ENCODE measurements around the gene KCNQ4. TPM values are rescaled to one million over a fixed set of nuclear protein-coding genes. Genes with fewer than 3 reads are reported as not detected.

Gene KCNQ4
- total RNA-seq, 1 experiment from 2014 or later: 0.05 TPM

DNA sequence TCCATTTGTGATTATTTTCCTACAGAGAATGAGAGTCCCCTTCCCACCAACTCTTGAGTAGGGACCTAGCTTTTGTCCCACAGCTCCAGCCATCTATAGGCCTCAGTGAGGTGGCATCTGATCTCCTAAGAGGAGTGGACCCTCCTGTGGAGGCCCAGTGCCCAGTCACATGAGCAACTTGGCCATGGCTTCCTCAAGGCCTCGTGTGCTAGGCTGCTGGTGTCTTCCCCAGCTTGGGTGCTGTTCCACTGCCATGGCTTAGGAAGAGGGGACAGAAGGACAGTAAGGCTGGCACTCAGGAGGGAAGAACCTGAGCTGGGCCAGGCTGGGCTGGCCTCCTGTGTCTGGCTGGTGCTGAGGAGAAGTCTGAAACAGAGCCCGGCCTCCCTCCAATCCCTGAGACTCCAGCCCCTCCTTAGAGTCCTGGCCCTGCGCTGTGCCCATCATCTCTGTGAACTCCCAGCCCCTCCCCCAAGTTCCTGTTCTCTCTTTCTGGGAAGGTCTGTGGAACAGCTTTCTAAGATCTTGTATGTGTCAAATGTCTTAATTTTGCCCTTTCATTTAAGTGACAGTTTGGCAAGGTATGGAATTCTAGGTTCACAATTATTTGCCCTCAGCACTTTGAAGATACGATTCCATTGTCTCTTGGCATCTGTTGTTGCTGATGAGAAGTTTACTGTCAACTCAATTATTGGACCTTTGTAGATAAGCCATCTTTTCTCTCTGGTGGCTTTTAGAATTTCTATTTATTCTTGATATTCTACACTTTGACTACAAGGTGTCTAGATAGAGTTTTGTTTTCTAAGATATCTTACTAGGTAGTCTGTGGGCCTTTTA is 7.1 kb upstream of the KCNQ4 start:
- Histone ChIP-seq H3K9me3 (replicated peaks) (no peaks in the 10 kb centered on the region; the same call in 1 of the 2 replicates), H3K27me3 (replicated peaks) (no peaks in the 10 kb centered on the region), H3K36me3 (peaks cover 4% of the 10 kb centered on the region; the same call in 1 of the 2 replicates), H3K4me3 (no peak overlapping the region), H3K27ac (no peak overlapping the region), H3K4me1 (replicated peaks) (0 out of 2 replicates have a peak, but pooled peaks cover 3% of the 10 kb centered on the region)
- no peak for DNase-seq (ENCODE audit: low read depth in 1 of 2, low spot score in 2 of 2)

DNA sequence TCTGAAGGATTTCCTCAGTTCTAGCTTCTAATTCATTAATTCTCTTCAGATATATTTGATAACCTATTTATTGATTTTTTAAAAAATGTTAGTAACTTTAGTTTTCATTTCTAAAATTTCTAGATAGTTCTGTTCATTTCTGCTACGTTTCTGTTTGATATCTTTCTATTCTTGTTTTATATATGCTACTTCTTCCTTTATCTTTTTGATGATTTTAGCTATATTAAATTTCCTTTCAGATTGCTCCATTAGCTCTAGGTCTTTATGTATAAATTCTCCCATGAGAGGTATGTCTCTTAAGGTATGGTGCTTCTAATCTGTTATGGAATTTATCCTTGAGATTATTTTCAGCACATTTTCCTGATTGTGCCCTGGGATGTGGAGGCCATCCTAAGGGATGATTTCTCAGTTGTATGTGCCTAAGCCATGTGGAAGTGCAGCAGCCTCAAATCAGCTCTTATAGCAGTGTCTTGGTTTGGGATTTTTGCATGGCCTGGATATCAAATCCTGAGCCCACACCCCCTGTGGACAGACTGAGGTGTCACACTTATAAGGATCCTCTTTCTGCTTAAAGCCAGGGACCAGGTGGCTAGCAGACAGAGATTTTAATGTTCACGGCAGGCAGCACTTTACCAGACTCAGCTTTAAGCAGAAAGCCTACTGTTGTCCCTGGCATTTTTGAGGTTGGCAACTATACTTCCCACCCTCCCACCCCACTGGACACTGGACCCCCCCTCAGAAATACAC is 6.2 kb upstream of the KCNQ4 start:
- Histone ChIP-seq H3K4me3 (no peak overlapping the region), H3K36me3 (no peaks in the 10 kb centered on the region)

DNA sequence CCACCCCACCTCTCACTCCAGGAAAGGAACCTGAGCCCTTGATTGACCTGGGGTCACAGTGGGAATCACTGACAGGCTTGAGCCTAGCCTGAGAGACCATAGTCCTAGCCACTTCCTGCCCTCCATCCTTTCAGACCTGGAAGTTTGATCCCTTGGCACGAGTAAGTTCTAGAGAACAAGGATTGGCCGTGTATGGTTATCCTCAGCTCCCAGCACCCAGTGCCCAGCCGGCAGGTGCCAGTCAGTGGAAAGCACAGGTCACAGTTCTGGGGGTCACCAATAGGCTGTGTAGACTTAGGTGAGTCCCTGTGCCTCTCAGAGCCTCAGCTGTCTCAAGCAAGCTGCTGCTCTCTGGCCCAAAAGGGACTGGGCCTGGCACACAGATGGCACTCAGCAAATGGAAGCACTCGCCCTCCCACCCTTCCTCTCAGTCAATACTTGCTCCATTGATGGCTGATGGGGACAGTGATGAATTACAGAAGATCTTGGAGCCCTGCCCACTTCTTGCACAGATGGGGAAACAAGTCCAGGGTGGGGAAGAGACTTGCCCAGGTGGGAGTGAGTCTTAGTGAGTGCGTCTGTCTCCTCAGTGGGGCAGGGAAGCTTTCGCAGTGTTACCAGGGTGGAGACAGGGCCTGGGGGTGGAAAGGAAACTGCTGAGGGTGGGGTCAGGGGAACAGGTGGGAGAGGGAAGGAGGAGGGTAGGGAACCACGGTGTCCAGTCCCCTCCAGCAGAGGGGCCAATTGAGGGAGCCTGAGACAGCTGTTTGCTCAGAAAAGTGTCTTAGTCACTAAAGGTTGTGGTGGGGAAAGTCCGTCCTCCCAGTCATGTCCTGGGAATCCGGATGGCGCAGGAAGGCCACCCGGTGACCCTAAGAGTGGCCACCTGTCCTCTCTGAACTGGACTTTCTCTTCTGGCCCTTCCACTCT is 2.6 kb upstream of the KCNQ4 start:
- H3K4me3 ChIP-seq: no peak overlapping the region
- H3K9me3 ChIP-seq (replicated peaks): no peaks in the 10 kb centered on the region
- no peak overlapping the region for H3K27ac ChIP-seq
- no peaks in the 10 kb centered on the region for H3K36me3 ChIP-seq
- H3K4me1 ChIP-seq (replicated peaks): peaks cover 10% of the 10 kb centered on the region
- no peak for DNase-seq (ENCODE audit: low read depth in 1 of 2, low spot score in 2 of 2)
- H3K27me3 ChIP-seq (replicated peaks): peaks cover 26% of the 10 kb centered on the region

More for the DNA sequence above, 6.2 kb upstream of the KCNQ4 start:
- peaks cover 6% of the 10 kb centered on the region; the same call in 1 of the 2 replicates for H3K27me3 ChIP-seq (replicated peaks)
- H3K27ac ChIP-seq: no peak overlapping the region
- H3K9me3 ChIP-seq (replicated peaks): no peaks in the 10 kb centered on the region; the same call in 1 of the 2 replicates
- 0 out of 2 replicates have a peak, but pooled peaks cover 3% of the 10 kb centered on the region for H3K4me1 ChIP-seq (replicated peaks)
- no peak for DNase-seq (ENCODE audit: low read depth in 1 of 2, low spot score in 2 of 2)

DNA sequence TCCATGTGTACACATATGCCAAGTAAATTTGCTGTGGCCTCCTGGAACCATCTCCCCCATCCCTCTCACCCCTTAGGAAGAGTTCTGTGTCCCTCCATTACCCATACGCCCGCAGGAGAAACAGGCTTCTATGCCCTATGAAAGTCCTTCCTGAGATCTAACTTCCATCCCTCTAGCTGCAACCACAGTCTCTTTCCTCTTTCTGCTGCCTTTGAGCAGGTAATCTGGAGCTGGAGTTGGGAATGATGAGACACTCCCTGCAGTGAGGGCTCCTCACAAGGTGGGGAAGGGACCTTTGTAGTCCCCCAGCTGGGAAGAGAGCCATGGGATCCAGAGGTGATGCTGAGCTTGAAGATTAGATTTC is 2.0 kb upstream of the KCNQ4 start:
- H3K27ac ChIP-seq: no peak overlapping the region
- no peaks in the 10 kb centered on the region for H3K36me3 ChIP-seq
- no peak for DNase-seq (ENCODE audit: low read depth in 1 of 2, low spot score in 2 of 2)
- peaks cover 26% of the 10 kb centered on the region for H3K27me3 ChIP-seq (replicated peaks)
- no peak overlapping the region for H3K4me3 ChIP-seq
- H3K9me3 ChIP-seq (replicated peaks): no peaks in the 10 kb centered on the region
- peaks cover 10% of the 10 kb centered on the region for H3K4me1 ChIP-seq (replicated peaks)

DNA sequence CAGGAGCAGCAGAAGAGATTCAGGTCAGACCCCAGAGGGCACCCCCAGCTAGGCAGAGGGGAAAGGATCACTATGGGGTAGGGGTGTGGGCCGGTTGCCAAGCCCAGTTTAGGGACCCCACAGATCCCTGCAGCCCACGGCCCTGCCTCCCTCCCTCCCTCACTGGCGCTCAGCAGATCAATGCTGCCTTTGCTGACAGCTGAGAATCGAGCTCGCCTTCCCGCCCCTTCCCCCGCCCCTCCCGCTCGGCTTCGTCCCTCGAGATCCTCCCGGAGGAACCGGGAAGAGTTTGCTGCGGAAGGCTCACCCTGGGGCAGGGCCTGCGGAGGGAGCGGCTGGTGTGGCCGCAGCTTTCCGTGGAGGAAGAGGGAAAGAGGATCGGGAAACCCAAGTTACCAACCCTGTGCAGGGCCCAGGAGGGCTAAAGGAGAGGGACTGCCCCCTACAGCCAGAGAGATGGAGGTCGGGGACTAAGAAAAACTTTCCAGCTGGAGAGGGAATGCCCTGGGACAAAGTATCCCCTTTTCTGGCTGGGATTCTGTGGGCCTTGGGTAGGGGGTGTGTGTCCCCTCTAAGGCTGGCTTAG is 1.1 kb upstream of the KCNQ4 start:
- no peak for DNase-seq (ENCODE audit: low read depth in 1 of 2, low spot score in 2 of 2)
- no peaks in the 10 kb centered on the region for H3K36me3 ChIP-seq
- no peaks in the 10 kb centered on the region for H3K9me3 ChIP-seq (replicated peaks)
- peaks cover 26% of the 10 kb centered on the region for H3K27me3 ChIP-seq (replicated peaks)
- peaks cover 10% of the 10 kb centered on the region for H3K4me1 ChIP-seq (replicated peaks)
- H3K4me3 ChIP-seq: no peak overlapping the region
- H3K27ac ChIP-seq: no peak overlapping the region

DNA sequence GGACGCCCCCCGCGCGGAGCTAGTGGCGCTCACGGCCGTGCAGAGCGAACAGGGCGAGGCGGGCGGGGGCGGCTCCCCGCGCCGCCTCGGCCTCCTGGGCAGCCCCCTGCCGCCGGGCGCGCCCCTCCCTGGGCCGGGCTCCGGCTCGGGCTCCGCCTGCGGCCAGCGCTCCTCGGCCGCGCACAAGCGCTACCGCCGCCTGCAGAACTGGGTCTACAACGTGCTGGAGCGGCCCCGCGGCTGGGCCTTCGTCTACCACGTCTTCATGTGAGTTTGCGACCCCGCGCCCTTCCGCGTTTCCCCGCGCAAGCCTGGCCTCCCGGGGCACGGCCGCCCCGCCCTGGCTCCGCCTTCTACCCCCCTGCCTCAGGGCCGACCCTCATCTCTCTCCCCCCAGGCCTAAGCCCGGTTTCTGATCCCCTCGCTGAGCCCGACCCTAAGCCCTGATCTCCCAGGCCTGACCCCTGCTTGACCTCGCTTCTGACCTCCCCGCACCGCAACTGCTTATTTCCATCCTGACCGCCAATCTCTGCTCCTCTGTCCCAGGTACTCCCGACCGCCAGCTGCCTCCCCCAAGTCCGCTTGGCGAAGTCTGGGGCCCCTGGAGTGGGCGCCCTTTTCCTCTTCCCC is 669 bp downstream of the KCNQ4 start:
- H3K9me3 ChIP-seq (replicated peaks): no peaks in the 10 kb centered on the region
- peaks cover 10% of the 10 kb centered on the region for H3K4me1 ChIP-seq (replicated peaks)
- no peaks in the 10 kb centered on the region for H3K36me3 ChIP-seq
- no peak overlapping the region for H3K27ac ChIP-seq
- peaks cover 26% of the 10 kb centered on the region for H3K27me3 ChIP-seq (replicated peaks)
- no peak for DNase-seq (ENCODE audit: low read depth in 1 of 2, low spot score in 2 of 2)
- H3K4me3 ChIP-seq: no peak overlapping the region

DNA sequence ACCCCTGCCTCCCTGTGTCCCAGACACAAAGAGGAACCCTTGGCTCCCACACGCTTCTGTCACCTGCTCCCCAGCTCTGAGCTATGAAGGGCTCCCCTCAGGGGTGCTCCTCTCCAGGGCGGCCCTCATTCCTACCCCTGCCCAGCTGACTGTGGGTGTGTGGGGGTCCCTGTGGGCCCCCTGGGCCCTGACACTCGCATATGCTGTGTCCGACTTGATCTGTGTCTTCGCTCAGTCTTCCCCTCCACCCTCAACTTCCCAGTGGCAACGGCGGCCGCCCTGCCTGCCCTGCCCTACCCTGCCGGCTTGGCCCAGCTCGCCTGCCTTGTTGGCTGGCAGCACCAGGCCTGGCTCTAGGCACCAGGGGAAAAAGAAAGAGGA is 1.2 kb downstream of the KCNQ4 start:
- Histone ChIP-seq H3K4me3 (no peak overlapping the region), H3K4me1 (replicated peaks) (peaks cover 10% of the 10 kb centered on the region), H3K27ac (no peak overlapping the region), H3K9me3 (replicated peaks) (no peaks in the 10 kb centered on the region), H3K36me3 (no peaks in the 10 kb centered on the region), H3K27me3 (replicated peaks) (peaks cover 26% of the 10 kb centered on the region)
- DNase-seq (ENCODE audit: low read depth in 1 of 2, low spot score in 2 of 2): no peak

DNA sequence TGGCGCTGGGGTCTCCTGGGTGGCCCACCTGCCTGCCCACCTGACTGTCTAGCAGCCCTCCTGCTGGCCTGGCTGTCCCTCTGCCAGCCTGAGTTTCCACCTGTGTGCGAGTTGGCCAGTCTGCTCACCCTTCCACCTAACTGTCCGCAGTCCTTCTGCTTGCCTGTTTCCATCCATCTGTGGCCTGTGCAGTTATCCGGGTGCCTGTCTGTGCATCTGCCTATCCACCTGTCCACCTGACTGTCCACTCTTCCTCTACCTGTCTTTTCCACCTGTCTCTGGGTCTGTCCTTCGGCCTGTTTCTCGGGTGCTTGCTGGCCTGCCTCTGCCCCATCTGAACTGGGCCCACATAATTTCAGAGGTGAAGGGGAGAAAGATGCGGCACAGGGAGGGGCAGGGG is 1.9 kb downstream of the KCNQ4 start:
- no peaks in the 10 kb centered on the region for H3K9me3 ChIP-seq (replicated peaks)
- no peak for DNase-seq (ENCODE audit: low read depth in 1 of 2, low spot score in 2 of 2)
- H3K4me1 ChIP-seq (replicated peaks): peaks cover 10% of the 10 kb centered on the region
- H3K27ac ChIP-seq: no peak overlapping the region
- peaks cover 26% of the 10 kb centered on the region for H3K27me3 ChIP-seq (replicated peaks)
- no peak overlapping the region for H3K4me3 ChIP-seq
- no peaks in the 10 kb centered on the region for H3K36me3 ChIP-seq

DNA sequence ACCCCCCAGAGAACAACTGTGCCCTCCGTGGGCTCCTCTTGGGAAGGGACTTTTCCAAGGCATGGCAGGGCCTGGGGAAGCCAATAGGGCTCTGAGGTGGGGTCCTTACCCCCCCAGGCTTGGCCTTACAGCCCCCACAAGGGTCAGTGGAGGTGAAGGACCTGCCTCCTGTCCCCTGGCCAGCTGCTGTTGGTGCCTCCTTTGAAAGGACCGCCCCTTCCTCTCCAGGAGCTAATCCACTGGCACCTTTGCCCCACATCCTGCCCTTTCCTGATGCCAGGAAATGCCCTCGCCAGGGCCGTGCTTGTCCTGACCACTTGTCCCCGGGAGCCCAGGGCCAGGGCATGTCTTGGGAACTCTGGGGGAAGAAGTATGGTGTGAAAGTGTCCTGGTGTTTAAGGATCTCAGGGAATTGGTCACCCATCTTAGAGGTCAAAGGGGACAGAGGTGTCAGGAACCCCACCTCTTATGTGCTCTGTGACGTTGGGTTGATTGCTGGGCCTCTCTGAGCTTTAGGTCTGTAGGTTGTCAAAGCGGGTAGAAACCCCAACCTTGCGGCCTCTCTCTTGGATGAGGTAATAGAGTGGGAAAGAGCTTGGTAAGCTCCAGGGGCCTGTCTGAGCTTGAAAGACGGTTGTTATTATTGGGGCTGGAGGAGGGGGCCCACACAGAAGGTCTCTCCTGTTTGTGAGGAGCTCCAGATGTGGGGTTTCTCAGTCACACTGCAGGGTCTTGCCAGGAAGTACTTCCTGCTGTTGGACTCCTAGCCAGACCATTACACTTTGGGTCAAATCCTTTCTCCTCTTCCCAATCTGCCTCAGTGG is 2.8 kb downstream of the KCNQ4 start:
- no peaks in the 10 kb centered on the region for H3K9me3 ChIP-seq (replicated peaks)
- no peak overlapping the region for H3K27ac ChIP-seq
- peaks cover 10% of the 10 kb centered on the region for H3K4me1 ChIP-seq (replicated peaks)
- no peak overlapping the region for H3K4me3 ChIP-seq
- no peaks in the 10 kb centered on the region for H3K36me3 ChIP-seq
- no peak for DNase-seq (ENCODE audit: low read depth in 1 of 2, low spot score in 2 of 2)
- peaks cover 26% of the 10 kb centered on the region for H3K27me3 ChIP-seq (replicated peaks)

DNA sequence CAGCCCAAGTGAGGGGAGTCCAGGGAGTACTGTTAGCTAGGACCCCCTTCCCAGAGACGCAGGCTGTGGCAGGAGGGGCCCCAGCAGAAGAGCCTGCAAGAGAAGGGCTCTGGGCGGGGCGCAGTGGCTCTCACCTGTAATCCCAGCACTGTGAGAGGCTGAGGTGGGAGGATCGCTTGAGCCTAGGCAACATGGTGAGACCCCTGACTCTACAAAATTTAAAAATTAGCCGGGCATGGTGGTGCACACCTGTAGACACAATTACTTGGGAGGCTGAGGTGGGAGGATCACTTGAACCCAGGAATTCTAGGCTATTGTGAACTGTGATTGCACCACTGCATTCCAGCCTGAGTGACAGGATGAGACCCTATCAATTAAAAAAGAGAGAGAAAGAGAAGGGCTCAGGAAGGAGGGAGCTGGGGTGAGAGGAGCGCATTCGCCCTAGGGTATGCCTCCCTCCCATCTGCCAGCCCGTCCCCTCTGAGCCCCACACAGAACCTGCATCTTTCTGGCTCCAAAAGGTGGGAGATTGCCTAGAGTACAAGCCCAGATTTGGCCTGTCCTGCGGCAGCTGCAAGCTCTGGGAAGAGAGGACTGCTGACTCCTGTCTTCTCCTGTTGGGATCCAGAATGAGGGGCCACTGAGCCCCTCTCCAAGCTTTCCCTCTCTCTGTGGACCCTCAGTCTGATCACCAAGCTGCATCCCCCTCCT is 3.6 kb downstream of the KCNQ4 start:
- Histone ChIP-seq H3K27me3 (replicated peaks) (peaks cover 25% of the 10 kb centered on the region), H3K9me3 (replicated peaks) (no peaks in the 10 kb centered on the region), H3K36me3 (no peaks in the 10 kb centered on the region), H3K27ac (no peak overlapping the region), H3K4me3 (no peak overlapping the region), H3K4me1 (replicated peaks) (peaks cover 10% of the 10 kb centered on the region)
- no peak for DNase-seq (ENCODE audit: low read depth in 1 of 2, low spot score in 2 of 2)

DNA sequence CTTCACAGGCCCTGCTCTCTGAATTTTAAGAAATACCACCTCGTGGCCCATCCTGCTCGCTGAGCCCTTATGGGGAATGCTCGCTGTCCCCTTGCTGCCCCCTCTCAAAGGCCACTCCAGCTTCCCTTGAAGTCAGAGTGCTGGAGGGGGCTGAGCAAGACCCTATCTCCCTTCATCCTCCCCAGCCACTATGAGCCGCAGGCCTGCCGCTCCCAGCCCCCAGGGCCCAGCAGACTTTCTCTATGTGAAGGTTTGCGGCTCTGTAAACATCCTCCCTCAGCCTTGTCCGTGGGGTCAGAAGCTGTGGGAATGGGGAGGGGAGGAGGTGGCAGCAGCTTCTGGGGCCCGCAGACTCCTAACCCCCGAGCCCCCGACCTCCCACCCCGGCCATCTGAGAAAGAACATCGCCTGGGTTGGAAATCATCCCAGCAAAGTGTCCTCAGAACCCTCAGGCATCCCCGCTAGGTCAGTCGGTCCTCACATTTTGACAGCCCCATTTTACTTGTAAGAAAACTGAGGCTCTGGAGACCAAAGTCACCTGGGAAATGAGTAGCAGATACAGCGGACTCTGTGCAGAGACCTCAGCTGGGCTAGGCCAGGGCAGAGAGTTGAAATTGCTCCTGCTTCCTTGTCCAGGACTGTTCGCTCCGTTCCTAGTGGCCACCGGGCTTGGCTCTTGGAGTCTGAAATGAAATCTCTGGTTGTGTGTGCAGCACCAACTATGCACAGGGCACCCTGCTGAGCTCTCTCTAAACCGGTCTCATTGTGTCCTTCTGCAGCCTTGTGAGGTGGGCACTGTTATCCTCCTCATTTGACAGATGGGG is 4.4 kb downstream of the KCNQ4 start:
- no peak overlapping the region for H3K4me3 ChIP-seq
- H3K36me3 ChIP-seq: no peaks in the 10 kb centered on the region
- H3K4me1 ChIP-seq (replicated peaks): peaks cover 8% of the 10 kb centered on the region
- H3K27ac ChIP-seq: no peak overlapping the region
- H3K27me3 ChIP-seq (replicated peaks): peaks cover 18% of the 10 kb centered on the region
- no peak for DNase-seq (ENCODE audit: low read depth in 1 of 2, low spot score in 2 of 2)
- H3K9me3 ChIP-seq (replicated peaks): no peaks in the 10 kb centered on the region
